ENCODE measurements around the gene MRS2.

DNA sequence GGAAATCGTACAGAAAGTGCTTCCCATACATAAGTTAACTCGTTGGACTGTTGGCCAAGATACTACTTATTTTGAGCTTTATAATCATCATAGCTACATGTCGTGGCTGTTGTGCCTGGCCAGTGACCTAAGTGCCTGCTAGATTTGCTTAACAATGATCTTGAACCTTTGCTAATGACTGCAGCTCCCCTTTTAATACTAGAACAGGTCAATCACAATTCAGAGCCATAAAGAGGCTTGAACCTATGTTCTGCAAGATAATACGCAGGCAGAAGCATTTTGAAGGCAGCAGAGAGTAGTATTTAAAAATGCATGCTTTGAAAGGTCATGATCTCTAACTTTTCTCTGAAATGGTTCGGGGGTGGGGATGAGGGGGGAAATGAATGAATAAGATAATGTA, 2.5 kb downstream of the MRS2 start:
- TF ChIP-seq, protein P1, sequence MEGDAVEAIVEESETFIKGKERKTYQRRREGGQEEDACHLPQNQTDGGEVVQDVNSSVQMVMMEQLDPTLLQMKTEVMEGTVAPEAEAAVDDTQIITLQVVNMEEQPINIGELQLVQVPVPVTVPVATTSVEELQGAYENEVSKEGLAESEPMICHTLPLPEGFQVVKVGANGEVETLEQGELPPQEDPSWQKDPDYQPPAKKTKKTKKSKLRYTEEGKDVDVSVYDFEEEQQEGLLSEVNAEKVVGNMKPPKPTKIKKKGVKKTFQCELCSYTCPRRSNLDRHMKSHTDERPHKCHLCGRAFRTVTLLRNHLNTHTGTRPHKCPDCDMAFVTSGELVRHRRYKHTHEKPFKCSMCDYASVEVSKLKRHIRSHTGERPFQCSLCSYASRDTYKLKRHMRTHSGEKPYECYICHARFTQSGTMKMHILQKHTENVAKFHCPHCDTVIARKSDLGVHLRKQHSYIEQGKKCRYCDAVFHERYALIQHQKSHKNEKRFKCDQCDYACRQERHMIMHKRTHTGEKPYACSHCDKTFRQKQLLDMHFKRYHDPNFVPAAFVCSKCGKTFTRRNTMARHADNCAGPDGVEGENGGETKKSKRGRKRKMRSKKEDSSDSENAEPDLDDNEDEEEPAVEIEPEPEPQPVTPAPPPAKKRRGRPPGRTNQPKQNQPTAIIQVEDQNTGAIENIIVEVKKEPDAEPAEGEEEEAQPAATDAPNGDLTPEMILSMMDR (IDR thresholded peaks at IDR 0.05) = no peak
- no peak for TF ChIP-seq POLR2A (IDR thresholded peaks at IDR 0.05)

Measured in uterus (tissue), 2 donors.